Nephron (organoid): Measurements from ENCODE around the gene NHERF1.

ENCODE experiments used
- H3K27ac Mint-ChIP-seq, 3 experiments: 2 replicates each; pipeline ENCODE4 v1.8.0; 2020; ENCODE audit warnings: mixed read lengths in 3 of 3, mild to moderate bottlenecking in 2 of 3, moderate library complexity in 1 of 3
- H3K27me3 Mint-ChIP-seq: 2 replicates; pipeline ENCODE4 v1.8.0; 2021; ENCODE audit warnings: low read depth, mild to moderate bottlenecking, moderate library complexity, mixed read lengths
- H3K36me3 Mint-ChIP-seq: 2 replicates; pipeline ENCODE4 v1.8.0; 2020; ENCODE audit warnings: low read depth, mixed read lengths
- H3K4me1 Mint-ChIP-seq: 2 replicates; pipeline ENCODE4 v1.8.0; 2020; ENCODE audit warnings: mixed read lengths
- H3K4me3 Mint-ChIP-seq, 3 experiments: 2 replicates each; pipeline ENCODE4 v1.8.0; 2020; ENCODE audit warnings: mild to moderate bottlenecking in 3 of 3, mixed read lengths in 3 of 3, moderate library complexity in 2 of 3
- H3K9me3 Mint-ChIP-seq: 2 replicates; pipeline ENCODE4 v1.8.0; 2020; ENCODE audit warnings: mixed read lengths
- CTCF ChIP-seq, 3 experiments: fragments of 200-600 bp; sonication (generic); IDR thresholded peaks; one replicate each; pipeline ENCODE4 v1.5.0; 2021; ENCODE audit warnings: antibody characterized with exemption in 3 of 3; ENCODE audit not compliant: unreplicated experiment in 3 of 3

NHERF1 gene

GRCh38 chr17:74729866-74730265 lies 18.6 kb upstream of the NHERF1 start:
- no peaks in the 10 kb centered on the region for H3K9me3 Mint-ChIP-seq
- TF ChIP-seq CTCF (IDR thresholded peaks at IDR 0.05; ENCODE audit: unreplicated experiment in 3 of 3) = no peak
- H3K27me3 Mint-ChIP-seq = no peaks in the 10 kb centered on the region

DNA sequence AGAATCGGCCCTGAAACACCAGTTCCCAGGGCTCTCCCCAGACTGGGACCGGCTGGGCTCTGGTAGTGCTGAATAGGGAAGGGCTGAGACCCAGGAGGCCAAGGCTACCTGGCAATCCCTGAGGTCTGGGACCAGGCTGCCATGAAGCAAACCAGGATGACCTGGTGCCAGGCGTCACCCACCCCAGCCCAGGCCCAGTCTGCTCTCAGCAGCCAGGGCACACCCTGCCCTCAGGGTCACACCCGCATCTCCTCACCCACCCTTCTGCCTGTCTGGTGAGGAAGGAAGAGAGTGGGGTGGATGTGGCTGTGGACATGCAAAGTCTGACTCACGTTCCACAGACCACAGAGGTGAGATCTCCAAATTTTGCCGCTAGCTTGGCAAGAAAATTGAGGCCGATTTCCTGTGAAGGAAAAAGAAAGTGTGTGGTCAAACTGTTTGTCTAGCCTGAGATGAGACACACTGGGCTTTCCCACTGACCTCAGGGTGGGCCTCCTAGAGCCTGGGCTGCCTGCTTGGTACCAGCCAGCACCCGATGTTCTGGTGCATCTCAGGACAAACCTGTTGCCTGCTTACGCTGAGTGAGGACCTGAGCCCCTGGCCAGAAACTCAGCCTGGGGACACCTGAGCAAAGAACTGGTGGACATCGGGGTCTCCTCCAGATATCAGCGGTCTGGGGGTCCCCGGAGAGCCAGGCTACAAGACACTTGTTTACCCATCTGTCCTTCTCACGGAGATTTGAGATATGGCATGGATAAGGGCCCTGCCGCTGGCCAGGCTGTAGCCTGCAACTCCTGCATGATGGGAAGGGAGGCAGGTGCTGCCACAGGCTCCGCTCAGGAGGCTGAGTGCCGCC lies 17.7 kb upstream of the NHERF1 start:
- H3K4me3 Mint-ChIP-seq = no peak overlapping the region
- no peak overlapping the region for H3K27ac Mint-ChIP-seq
- no peak for TF ChIP-seq CTCF (IDR thresholded peaks at IDR 0.05; ENCODE audit: unreplicated experiment in 3 of 3)
- H3K9me3 Mint-ChIP-seq = no peaks in the 10 kb centered on the region
- no peaks in the 10 kb centered on the region for H3K36me3 Mint-ChIP-seq
- H3K4me1 Mint-ChIP-seq = no peaks in the 10 kb centered on the region
- H3K27me3 Mint-ChIP-seq = no peaks in the 10 kb centered on the region

More at GRCh38 chr17:74729866-74730265, 18.6 kb upstream of the NHERF1 start:
- H3K4me3 Mint-ChIP-seq = no peak overlapping the region
- no peak overlapping the region for H3K27ac Mint-ChIP-seq
- H3K4me1 Mint-ChIP-seq = no peaks in the 10 kb centered on the region
- H3K36me3 Mint-ChIP-seq = no peaks in the 10 kb centered on the region

DNA sequence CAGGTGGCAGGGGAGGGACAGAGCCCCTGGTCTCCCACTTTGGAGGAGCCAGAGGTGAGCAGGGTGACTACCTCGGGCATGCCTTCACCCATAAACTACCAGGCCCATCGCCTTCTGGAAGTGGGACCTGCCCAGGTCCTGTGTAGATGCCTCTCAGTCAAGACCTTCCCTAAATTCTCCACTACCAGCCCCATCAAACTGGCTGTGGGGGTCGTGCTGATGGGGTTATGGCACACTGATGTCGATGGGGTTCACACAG lies 17.2 kb upstream of the NHERF1 start:
- H3K4me3 Mint-ChIP-seq = no peak overlapping the region
- no peaks in the 10 kb centered on the region for H3K27me3 Mint-ChIP-seq
- H3K4me1 Mint-ChIP-seq = peaks cover 2% of the 10 kb centered on the region
- no peak overlapping the region for H3K27ac Mint-ChIP-seq
- no peak for TF ChIP-seq CTCF (IDR thresholded peaks at IDR 0.05; ENCODE audit: unreplicated experiment in 3 of 3)
- no peaks in the 10 kb centered on the region for H3K36me3 Mint-ChIP-seq
- no peaks in the 10 kb centered on the region for H3K9me3 Mint-ChIP-seq

DNA sequence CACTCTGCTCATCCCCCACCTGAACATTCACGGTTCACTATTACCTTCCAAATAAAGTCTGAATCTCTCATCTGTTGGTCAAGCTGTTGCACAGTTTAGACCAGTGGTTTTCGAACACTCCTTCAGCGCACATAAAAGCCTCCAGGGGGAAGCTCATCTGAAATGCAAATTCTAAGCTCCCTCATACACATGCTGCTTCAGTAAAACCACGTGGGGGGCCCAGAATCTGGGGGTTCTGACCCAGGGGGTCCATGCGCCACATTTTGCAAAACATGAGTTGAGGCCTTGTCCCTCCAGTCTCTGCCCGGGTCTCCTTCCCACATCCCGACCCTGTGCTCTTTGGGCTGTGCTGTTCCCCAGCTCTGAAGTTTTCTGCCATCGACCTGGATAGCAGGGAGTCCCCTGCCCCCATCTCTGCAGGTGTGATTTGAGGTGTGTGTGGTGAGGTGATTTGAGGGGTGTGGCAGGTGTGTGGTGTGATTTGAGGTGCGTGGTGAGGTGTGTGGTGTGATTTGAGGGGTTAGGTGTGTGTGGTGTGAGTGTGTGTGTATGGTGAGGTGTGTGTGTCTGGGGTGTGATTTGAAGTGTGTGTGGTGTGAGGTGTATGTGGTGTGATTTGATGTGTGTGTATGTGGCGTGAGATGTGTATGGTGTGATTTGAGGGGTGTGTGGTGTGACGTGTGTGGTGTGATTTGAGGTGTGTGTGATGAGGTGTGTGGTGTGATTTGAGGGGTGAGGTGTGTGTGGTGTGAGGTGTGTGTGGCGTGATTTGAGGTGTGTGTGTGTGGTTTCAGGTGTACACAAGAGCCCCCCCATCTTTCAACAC lies 16.2 kb upstream of the NHERF1 start:
- Mint-ChIP-seq H3K9me3 (no peaks in the 10 kb centered on the region), H3K36me3 (no peaks in the 10 kb centered on the region), H3K27me3 (peaks cover 1% of the 10 kb centered on the region), H3K4me3 (no peak overlapping the region), H3K4me1 (peaks cover 5% of the 10 kb centered on the region), H3K27ac (no peak overlapping the region)
- no peak for TF ChIP-seq CTCF (IDR thresholded peaks at IDR 0.05; ENCODE audit: unreplicated experiment in 3 of 3)

- no peak overlapping the region for H3K27ac Mint-ChIP-seq
- H3K4me1 Mint-ChIP-seq = peaks cover 12% of the 10 kb centered on the region
- peaks cover 14% of the 10 kb centered on the region for H3K27me3 Mint-ChIP-seq
- no peak overlapping the region for H3K4me3 Mint-ChIP-seq
- no peaks in the 10 kb centered on the region for H3K9me3 Mint-ChIP-seq
- TF ChIP-seq CTCF (IDR thresholded peaks at IDR 0.05; ENCODE audit: unreplicated experiment in 3 of 3) = no peak
- H3K36me3 Mint-ChIP-seq = no peaks in the 10 kb centered on the region
Measured at GRCh38 chr17:74733365-74734122, 14.9 kb upstream of the NHERF1 start.
